ENCODE measurements around the gene LRRC61.

Gene LRRC61

DNA sequence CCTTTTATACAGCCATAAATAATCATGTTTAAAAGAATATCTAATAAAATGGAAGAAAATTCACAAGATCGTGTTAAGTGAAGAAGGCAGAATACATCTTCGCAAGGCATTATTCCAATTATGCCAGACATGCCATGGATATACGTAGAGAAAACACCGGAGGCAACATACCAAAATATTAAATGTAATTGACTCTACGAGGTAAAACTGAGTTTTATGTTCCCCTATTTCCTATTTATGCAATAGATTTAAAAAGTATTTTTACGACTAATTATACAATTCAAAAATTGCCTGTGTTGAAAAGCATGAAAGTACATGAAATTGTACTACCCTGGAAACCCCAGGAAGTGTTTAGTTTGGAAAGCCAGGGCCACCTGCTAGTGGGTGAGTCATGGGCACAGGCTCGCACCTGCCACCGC lies 44.5 kb downstream of the LRRC61 start:
- H3K4me3 ChIP-seq (ENCODE audit: low read depth, low read length) = peak overlapping the region; percentile 80
- TF ChIP-seq, protein P1, sequence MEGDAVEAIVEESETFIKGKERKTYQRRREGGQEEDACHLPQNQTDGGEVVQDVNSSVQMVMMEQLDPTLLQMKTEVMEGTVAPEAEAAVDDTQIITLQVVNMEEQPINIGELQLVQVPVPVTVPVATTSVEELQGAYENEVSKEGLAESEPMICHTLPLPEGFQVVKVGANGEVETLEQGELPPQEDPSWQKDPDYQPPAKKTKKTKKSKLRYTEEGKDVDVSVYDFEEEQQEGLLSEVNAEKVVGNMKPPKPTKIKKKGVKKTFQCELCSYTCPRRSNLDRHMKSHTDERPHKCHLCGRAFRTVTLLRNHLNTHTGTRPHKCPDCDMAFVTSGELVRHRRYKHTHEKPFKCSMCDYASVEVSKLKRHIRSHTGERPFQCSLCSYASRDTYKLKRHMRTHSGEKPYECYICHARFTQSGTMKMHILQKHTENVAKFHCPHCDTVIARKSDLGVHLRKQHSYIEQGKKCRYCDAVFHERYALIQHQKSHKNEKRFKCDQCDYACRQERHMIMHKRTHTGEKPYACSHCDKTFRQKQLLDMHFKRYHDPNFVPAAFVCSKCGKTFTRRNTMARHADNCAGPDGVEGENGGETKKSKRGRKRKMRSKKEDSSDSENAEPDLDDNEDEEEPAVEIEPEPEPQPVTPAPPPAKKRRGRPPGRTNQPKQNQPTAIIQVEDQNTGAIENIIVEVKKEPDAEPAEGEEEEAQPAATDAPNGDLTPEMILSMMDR (IDR thresholded peaks at IDR 0.05; ENCODE audit: control insufficient read depth, extremely low read depth, insufficient read depth) = no peak
- DNase-seq (ENCODE audit: low read depth) = no peak

DNA sequence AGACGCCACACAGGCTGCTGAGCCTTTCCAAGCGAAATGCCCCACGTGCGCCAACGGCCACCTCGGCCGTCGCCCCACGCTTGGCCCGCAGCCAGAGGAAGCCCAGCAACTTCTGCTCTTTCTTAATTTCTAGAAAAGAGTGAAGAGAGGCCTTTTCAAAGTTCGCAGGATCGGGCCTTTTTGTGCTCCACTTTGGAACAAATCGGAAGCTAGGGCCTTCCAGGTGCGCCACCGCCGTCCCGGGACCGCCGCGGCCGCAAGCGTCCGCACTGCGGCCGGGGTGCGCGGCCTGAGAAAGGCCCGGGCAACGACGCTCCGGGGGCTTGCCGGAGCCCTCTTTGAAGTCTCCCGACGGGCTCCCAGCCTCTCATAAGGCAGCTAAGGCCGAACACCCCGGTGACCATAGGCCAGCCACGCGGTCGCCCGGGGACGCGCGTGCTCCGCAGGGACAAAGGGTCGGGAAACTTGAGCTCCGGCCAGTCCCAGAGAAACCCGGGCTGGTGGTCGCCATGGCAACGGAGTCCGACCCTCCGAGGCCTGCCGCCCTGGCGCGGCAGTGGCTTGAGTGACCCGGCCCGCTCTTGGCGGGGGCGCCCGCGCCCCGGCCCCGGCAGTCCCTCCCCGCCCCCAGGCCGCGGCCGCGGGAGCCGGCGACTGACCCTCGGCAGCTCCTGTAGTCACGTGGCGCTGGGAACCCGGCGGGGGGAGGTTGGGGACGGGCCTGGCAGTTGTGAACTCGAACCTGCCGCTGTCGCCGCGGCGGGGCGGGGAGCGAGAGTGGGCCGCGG lies 45.1 kb downstream of the LRRC61 start, which contains the start of gene REPIN1:
Gene REPIN1 (plus strand): TSS at position 727 of the 788 bp plus-strand sequence. CDS start 890 bp downstream, outside the sequence.
- peak within 1 kb of the TSS; percentile 80 for H3K4me3 ChIP-seq (ENCODE audit: low read depth, low read length)

GRCh38 chr7:150368884-150369747 lies 46.0 kb downstream of the LRRC61 start:
- no peak for DNase-seq (ENCODE audit: low read depth)
- TF ChIP-seq, protein P1 (IDR thresholded peaks at IDR 0.05; ENCODE audit: control insufficient read depth, extremely low read depth, insufficient read depth) = no peak

More for the DNA sequence above, 45.1 kb downstream of the LRRC61 start, which contains the start of gene REPIN1:
- TF ChIP-seq, protein P1 (IDR thresholded peaks at IDR 0.05; ENCODE audit: control insufficient read depth, extremely low read depth, insufficient read depth) = no peak
- DNase-seq (ENCODE audit: low read depth) = no peak

GRCh38 chr7:150369748-150370501 lies 46.8 kb downstream of the LRRC61 start:
- DNase-seq (ENCODE audit: low read depth) = no peak
- H3K4me3 ChIP-seq (ENCODE audit: low read depth, low read length) = peak overlapping the region; percentile 80
- TF ChIP-seq, protein P1 (IDR thresholded peaks at IDR 0.05; ENCODE audit: control insufficient read depth, extremely low read depth, insufficient read depth) = no peak

More at GRCh38 chr7:150368884-150369747, 46.0 kb downstream of the LRRC61 start:
- H3K4me3 ChIP-seq (ENCODE audit: low read depth, low read length) = peak overlapping the region; percentile 80

DNA sequence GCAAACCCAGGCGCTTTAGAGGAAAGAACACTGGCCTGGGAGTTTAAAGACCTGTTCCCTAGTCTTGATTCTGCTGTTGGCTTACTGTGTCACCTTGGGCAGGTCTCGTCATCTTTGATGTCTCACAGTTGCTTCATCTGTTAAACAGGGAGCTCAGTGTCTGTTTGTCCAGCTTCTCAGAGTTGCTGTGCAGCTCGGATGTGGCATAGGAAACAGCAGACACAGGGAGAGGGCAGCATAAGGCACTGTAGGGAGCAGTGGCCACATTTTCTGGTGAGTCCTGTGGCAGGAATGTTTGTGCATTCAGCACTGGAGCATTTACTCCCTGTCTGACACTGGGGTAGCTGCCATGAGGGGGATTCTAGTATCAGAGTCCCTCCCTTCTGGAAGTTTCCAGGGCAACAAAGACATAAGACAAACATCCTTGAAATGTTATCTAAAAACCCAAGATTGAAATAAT lies 47.5 kb downstream of the LRRC61 start:
- TF ChIP-seq, protein P1 (IDR thresholded peaks at IDR 0.05; ENCODE audit: control insufficient read depth, extremely low read depth, insufficient read depth) = no peak
- DNase-seq (ENCODE audit: low read depth) = no peak
- peak overlapping the region; percentile 80 for H3K4me3 ChIP-seq (ENCODE audit: low read depth, low read length)
